Mucosa of gallbladder (tissue), 1 donor: ENCODE measurements around the gene BYSL. TPM values are rescaled to one million over a fixed set of nuclear protein-coding genes. Genes with fewer than 3 reads are reported as not detected.
"Not testable (repeated sequence)": the region's sequence is repeated elsewhere in the genome, so short reads cannot be mapped to it uniquely, and the experiment has no call there.

ENCODE experiments used
- DNase-seq: peaks from one replicate; pipeline ENCODE4 v3.0.0-alpha.2; 2020; ENCODE audit warnings: low spot score
- total RNA-seq: library from RNA; stranded (reverse); gene quantifications from one replicate; pipeline ENCODE4 v1.2.1, GENCODE V29; 2021
- donor health status: DM: no; HTN: no; CAD: no.

The BYSL gene
- total RNA-seq, 1 donor from 2014 or later, result 9.6 TPM

DNA sequence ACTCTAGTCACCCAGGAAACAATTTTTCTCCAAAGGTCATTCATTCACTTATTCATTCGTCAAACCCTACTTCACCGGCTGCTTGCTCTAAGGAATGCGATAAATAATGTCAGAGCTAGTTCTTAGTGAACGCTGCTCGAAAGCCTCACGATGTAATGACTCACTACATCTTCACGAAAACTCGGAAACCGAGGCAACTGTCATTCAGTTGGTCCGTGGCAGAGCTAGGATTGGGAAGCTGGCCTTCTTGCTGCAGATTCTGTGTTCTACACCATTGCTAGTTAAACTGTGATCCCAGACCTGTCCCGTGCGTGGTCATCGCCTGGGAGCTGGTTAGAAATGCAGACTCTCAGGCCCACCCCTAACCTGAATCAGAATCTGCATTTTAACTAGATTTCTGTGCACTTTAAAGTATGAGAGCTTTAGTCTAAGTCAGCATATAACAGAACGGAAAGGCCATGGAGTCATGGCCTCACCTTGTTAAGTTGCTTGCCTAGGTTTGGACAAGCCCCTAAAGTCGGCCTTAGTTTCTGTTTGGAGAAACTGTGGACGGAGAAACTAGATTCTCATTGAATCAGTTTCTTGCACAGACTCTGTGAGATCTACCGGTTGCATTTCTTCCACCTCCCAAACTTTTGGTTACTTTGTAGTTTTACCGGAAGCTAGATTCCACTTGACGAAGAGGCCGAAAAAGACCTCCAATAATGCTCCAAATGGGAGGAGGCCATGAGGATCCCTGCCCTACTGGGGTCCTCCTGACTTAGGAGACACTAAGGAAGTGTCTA is 21.0 kb downstream of the BYSL start:
- no peak for DNase-seq

DNA sequence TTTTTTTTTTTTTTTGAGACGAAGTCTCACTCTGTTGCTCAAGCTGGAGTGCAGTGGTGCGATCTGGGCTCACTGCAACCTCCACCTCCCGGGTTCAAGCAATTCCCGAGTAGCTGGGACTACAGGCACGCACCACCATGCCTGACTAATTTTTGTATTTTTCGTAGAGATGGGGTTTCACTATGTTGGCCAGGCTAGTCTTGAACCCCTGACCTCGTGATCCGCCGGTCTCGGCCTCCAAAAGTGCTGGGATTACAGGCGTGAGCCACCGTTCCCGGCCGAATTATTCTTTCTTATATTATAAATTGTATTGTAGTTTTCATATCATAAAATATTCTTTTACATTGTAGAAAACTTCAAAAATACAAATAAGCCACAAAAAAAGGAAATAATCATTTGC is 21.6 kb downstream of the BYSL start:
- not testable (repeated sequence) for DNase-seq

DNA sequence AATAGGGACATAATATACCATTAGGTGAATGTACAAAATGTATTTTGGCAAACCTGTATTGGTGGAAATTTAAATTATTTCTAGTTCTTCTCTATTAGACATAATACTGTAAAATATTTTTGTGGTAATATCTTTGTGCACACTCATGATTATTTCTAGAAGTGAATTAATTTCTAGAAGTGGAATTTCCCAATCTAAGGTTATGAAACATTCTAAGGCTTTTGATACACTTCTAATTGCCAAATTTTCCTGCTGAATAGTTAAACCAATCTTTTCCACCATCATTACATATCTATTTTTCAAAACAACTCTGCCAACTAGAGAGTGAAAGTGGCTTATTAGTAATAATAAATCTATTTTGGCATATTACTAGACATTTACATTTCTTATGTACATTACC is 22.2 kb downstream of the BYSL start:
- DNase-seq, result no peak

DNA sequence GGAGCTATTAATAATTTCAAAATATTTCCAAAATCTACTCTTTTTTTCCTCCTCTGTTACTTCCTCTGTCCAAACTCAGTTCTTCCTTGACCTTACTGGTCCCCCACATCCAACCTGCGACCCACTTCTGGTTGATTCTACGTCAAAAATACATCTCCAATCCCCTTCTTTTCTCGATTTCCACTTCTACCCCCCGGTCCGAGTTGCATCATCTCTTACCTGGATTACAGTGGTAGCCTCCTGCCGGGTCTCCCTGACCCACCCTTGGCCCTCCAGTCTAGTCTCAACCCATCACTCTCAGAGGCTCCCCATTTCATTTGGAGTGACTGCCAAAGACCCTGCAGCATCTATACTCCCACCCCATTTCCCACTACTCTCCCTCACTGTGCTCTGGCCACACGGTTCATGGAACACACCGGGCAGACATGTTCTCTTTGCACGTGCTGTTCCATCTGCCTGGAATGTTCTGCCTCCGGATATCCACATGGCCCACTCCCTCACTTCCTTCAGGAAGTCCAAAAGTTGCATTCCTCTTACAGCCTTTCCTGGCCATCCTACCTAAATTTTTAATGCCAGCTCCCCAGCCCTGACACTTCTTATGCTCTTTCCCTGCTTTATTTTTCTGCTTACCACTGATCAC is 26.4 kb downstream of the BYSL start:
- no peak for DNase-seq

DNA sequence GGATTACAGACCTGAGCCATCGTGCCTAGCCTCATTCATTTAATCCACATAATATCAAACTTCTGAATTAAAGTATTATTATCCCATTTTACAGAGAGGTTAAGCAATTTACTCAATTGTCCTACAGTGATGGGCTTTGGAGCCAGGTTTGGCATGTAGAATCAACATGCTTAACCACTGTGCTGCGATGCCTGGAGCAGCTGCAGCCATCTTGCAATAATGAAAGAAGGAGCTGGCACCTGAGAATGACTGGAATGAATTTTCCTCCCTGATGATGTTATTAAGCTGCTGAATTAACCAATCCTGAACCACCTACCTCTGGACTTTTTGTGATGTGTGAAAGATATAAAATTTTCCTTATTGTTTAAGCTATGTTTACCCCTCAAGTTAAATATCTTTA is 33.4 kb downstream of the BYSL start:
- no peak for DNase-seq

DNA sequence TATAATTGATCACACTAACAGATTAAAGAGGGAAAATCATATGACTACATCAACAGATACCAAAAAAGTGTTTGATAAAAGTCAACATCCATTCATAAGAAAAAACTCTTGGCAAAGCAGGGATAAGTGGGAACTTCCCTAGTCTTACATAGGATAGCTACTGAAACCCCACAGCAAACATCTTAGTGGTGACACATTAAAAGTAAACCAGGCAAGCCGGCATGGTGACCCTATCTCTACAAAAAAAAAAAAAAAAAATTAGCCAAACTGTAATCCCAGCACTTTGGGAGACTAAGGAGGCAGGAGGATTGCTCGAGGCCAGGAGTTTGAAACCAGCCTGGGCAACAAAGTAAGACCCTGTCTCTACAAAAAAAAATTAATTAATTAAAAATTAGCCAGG is 34.1 kb downstream of the BYSL start:
- no peak for DNase-seq

DNA sequence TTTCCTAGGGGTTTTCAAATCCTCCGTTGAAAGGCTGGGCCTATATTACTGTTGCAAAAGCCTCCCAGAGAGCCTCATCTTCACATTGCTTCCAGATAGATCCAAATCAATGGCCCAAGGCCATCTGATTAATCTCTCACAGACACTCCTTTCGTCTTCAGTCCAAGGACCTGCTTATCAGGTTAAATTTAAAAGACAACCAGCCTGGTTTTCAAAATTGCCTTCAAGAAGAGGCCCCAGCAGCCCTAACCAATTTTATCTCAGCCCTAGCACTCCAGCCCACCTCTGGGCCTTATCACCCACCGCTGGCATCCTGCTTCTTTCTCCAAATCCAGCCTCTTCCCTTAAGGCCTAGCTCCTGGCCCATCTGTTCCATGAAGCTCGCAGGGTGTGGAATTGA is 35.8 kb downstream of the BYSL start:
- no peak for DNase-seq

DNA sequence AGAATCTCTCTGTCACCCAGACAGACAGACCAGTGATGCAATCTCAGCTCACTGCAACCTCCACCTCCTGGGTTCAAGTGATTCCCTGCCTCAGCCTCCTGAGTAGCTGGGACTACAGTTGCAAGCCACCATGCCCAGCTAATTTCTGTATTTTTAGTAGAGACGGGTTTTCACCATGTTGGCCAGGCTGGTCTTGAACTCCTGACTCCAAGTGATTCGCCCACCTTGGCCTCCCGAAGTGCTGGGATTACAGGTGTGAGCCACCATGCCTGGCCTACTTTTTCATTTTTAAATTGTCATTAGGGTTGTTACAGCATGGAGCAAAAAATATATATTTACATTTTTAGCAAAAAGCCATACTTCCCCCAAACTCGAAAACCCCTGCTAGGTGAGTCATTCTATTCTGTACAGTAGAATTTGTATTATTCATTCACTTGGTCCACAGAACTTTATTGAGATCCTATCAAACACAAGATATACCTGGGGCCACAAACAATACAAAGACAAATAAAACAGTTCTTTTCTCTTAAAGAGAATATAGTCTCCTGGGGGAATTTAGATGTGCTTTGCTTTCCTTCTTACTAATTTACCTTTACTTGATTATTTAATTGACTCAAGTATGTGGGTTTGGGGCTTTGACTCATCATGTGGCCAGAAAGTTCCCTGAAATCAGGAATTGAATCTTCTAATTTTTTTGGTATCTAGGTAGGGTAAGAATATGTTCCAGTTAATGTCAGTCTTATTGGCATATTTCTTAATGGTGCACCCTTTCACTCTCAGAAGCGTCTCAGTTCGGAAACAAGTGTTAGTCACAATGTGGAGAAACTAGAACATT is 36.9 kb downstream of the BYSL start:
- DNase-seq, result no peak

DNA sequence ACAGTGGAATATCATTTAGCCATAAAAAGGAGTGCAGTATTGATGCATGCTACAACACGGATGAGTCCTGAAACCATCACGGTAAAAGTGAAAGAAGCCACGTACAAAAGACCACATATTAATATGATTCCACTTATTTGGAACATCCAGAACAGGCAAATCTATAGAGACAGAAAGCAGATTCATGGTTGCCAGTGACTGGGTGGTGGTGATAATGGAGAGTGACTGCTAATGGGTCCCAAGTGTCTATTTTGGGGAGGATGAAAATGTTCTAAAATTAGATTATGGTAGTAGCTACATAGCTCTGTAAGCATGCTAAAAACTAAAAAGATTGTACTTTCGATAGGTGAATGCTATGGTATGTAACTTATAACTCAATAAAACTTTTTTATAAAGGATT is 38.7 kb downstream of the BYSL start:
- no peak for DNase-seq

DNA sequence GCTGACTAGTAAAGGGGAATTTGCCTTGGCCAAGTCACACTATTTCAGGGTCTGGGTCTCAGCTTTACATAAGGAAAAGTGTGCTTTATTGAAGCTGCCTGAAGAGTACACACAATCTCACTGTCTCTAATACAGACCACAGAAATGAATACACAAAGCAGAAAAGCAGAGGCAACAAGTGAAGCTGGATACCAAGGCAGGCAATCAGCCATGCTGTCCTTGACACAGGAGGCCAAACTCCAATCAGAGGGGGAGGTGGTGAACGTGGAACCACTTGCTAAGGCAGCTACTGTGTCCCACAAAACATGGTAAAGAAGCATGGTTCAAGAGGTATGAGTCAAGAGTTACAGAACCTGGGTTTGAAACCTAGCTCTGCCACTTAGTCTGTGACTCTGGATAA is 42.1 kb downstream of the BYSL start:
- DNase-seq, result no peak

DNA sequence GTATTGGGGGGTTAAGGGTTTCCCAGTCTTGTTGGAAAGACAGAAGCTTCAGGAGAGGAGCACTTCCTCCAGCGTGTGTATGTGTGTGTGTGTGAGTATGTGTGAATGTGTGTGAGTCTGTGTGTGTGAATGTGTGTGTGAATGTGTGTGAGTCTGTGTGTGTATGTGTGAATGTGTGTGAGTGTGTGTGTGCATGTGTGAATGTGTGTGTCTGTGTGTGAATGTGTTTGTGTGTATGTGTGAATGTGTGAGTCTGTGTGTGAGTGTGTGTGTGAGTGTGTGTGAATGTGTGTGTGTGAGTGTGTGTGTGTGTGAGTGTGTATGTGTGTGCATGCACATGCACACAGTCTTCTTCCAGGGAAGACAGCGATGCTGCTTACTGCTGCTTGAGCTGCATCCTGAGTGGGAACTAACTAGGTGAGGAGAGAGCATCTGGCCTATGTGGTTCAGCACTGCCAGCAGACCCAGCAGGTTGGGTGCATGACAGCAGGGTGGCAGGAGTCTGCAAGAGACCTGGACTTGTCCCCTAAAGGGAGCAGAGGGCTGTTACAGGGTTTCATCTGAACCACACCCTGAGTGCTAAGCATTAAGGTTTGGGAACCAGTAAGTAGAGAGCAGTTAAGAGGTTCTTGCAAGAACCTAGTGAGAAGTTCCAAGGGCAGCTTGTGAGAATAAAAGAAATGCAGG is 43.0 kb downstream of the BYSL start:
- DNase-seq, result no peak

DNA sequence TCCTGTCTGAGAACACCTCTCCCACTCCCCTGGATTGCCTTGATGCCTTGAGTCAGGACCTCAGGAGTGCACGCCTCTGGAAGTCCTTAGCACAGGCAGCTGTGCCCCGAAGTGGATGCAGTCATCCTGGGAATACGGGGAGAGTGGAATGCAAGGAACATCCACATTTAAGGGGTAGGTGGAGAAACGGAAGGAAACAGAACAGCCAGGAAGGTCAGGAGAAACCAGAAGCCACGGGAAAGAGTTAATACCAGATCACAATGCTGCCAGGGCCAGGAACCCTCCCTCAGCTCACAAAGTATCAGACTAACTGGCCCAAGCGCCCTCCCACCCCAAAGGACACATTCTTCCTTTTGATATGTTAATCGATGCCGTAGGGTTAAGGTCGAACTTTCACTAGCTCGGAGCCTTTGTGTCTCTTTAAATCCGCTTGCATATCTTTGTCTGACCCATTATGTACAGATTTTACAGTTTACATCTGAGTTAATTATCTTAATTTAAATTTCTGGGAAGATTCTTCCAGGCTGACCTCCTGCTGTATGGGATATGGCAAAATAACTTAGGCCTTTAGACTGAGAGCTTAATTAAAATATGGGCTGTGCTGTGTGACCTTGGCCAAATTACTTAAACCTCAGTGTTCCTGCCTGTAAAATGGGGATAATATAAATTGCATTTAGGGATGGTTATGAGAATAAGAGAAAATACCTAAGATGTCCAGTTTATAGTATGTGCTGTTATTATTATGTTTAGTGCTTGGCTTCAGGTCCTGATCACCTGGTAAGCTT is 44.3 kb downstream of the BYSL start:
- DNase-seq, result peak; percentile 16

DNA sequence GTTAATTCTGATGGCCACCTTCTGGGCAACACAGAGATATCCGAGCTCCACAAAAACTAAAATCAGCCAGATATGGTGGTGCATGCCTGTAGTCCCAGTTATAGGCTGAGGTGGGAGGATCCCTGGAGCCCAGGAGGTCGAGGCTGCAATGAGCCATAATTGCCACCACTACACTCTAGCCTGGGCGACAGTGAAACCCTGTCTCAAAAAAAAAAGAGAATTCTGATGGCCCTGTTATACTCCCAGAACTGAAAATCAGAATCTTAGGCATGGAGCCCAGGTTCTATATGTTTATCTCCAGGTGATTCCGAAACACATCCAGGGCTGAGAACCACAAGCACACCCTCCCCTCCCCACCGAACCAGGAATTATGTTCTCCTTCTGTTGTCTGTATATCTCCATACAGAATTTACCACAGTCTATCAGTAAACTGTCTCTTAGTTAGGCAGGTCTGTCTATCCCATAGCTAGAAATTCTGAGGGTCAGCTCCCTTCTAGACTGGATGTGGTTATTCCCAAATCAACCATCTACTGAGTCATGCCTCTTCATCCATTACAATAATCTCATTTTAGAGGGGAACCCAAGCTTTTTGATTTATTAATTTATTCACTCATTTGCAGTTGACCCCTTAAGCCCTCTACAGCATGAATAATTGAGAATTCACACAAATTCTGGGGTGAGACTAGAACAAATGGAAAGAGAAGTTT is 45.1 kb downstream of the BYSL start:
- no peak for DNase-seq

DNA sequence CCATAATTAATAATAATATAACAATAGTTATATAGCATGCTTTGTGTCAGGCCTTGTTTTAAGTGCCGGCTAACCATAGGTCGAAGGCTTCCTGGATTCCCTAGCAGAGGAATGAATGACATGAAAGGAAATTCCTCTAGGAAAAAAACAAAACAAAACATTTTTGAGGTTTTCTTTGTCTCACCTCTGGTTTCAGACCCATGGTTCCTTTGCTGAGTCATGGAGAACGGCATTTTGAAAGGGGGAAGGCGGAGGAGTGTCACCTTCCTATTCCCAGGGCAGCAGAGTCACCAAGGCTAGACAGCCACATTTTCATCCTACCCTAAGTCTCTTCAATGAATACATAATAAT is 45.6 kb downstream of the BYSL start:
- no peak for DNase-seq

DNA sequence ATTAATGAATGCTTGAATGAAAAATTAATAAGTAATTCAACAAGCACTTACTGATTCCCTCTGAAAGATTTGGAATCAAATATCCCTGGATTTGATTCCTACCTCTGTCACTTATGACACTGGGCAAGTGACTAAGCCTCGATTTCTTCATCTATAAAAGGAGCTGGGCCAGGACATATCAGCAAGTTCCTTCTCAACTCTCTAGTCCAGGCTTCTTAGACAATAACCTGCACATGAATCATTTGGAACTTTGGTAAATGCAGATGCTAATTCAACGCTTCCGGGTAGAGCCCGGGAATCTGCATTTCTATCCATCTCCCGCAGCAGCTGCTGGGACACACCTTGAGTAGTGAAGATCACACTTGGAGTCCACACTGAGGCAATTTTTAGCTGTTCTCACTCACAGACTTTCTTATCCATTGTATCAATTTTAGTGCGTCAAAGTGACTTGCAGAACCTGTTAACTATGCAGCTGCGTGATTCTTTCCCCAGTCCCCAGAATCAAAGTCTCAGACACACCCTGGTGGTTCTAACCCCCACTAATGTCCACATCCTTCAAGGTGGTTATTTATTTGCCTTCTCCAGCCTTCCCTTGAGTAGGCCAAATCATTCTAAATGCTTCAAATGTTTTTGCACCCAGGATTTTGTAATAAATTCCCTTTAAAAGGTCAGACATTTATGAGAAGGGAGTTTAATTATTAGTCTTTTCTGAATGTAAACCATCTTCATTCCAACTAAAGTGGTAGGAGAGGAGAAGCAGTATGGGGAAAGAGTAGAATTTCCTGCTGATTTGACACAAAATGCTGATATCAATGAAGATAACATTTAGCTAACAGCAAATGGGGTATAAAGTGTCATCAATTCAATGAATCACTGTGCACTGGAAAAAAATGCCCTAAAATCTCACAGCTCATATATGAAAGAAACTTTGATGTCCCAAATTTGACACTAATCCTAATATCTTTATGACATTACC is 46.3 kb downstream of the BYSL start:
- DNase-seq, result no peak

DNA sequence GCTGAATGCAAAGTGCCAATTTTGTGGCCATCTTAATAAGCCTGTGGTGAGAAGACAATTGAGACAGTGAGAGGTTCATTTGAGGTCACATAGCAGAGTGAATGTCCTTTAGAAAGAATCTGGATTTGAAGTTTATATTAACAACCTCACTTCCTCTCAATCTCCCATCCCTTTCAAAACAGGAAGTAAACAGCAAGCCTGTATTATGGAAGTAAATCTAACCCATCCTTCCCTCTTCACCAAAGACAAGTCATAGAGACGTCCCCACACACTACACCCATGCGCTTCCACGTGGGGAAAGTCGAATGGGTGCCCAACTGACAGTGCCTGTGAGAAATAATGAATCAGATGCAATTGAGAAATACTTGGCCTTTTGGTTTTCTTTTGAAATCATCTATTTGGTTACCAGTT is 49.1 kb downstream of the BYSL start:
- DNase-seq, result peak; percentile 14

DNA sequence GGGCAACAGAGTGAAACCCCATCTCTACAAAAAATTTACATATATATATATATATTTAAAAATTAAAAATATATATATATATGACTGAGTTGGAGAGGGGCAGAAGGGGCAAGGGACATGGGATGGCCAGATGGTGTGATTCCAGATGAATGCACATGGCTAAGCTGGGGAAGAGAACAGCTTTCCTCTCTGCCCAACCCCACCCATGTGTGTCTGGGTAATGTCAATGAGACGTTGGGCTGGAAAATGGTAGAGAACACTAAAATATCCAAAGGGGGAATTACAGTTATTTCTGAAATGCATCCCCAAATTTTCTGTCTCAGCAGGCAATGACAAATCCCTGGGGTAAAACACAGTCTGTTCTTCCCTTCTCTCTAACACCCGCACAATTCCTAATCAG is 51.5 kb downstream of the BYSL start:
- no peak for DNase-seq

DNA sequence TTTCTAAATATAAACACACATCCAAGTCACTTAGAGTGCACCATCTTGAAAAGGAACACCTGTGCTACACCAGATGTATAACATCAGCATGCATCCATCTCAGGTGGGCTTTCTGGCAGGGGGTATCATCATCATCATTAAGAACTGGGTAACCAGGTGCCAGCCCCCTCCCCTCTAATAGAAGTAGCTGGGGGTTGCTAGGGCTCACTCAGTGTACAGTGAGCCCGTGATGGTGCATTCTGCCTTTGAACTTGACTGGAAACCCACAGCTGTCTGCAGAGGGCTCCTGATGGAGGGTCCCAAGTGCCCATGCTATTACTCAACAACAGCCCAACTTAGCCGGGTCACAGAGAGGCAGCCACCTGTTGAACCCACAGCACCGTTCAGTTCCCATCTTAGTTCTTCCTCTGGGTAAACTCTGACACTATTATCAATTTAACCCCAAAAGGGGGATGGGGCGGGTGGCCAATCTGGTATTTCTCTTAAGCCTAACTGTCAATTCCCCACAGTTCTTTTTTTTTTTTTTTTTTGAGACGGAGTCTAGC is 53.1 kb downstream of the BYSL start:
- DNase-seq, result no peak

DNA sequence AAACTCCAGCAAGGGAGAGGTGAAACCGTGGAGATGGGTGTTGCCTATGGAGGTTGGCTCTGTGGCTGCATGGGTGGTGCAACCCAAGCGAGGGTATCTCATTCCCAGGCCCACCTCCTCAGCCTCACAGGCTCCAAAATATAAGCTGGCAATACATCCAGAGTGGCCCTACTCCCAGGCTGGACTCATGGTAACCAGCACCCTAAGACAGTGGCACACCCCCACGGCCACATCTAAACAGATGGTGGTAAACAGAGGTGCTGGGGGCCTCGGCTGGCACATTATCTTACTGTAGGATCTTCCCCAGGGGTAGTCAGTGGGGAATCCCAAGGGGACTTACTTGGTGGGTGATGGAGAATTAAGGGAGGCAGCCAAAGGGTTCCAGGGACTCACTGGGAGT is 54.0 kb downstream of the BYSL start:
- DNase-seq, result no peak
